ENCODE data around the gene MED28. TPM values are rescaled to one million over a fixed set of nuclear protein-coding genes. Genes with fewer than 3 reads are reported as not detected.

MED28 gene
- total RNA-seq, 1 donor from 2014 or later = 11.7 TPM

GRCh38 chr4:17665852-17666251 lies 51.4 kb downstream of the MED28 start:
- peak; percentile 11 for DNase-seq (ENCODE audit: low read depth)

- no peak for DNase-seq (ENCODE audit: low read depth)
Observed at GRCh38 chr4:17667253-17667652, 52.8 kb downstream of the MED28 start.

- DNase-seq (ENCODE audit: low read depth) = no peak
Observed at GRCh38 chr4:17667653-17668201, 53.3 kb downstream of the MED28 start.

- no peak for DNase-seq (ENCODE audit: low read depth)
Observed at GRCh38 chr4:17670423-17670822, 56.0 kb downstream of the MED28 start.

GRCh38 chr4:17680559-17681280 lies 66.3 kb downstream of the MED28 start:
- DNase-seq (ENCODE audit: low read depth) = no peak

- no peak for DNase-seq (ENCODE audit: low read depth)
Observed at GRCh38 chr4:17681281-17682221, 67.1 kb downstream of the MED28 start.

GRCh38 chr4:17682222-17682566 lies 67.8 kb downstream of the MED28 start:
- no peak for DNase-seq (ENCODE audit: low read depth)

Other genes with a start within 250 kb of the MED28 start
- 6.3 and 19.3 TPM in 2 replicates for gene QDPR, start 102.6 kb upstream of the MED28 start, total RNA-seq
- gene CLRN2, start 99.5 kb upstream of the MED28 start, total RNA-seq = not detected in 2 replicates
- 100 and 163 TPM in 2 replicates for gene LAP3, start 37.4 kb upstream of the MED28 start, total RNA-seq
- gene FAM184B, start 167.0 kb downstream of the MED28 start, total RNA-seq = not detected in 2 replicates
- 14.4 and 18.9 TPM in 2 replicates for gene DCAF16, start 196.1 kb downstream of the MED28 start, total RNA-seq
- 1.5 and 14.4 TPM in 2 replicates for gene NCAPG, start 196.3 kb downstream of the MED28 start, total RNA-seq

Data from renal cortical epithelial cell (primary cell).